H1 (cell line): ENCODE measurements around the gene PPIF. TPM values are rescaled to one million over a fixed set of nuclear protein-coding genes. Genes with fewer than 3 reads are reported as not detected.

ENCODE experiments used
- CTCF ChIA-PET: fragments of 300-600 bp; sonication (Branson Sonifier 250); formaldehyde crosslinking; loops from one replicate; lab custom pipeline; 2021; ENCODE audit not compliant: partially characterized antibody; lab: Charles Lee
- POLR2A ChIA-PET: fragments of 300-600 bp; sonication (Branson Sonifier 250); formaldehyde crosslinking; loops from one replicate; lab custom pipeline; 2021; ENCODE audit warnings: inconsistent platforms; ENCODE audit not compliant: partially characterized antibody; lab: Charles Lee
- DNase-seq, 2 experiments: peaks; one replicate each; pipeline versions ENCODE4 v3.0.0 to v3.0.0-alpha.2; 2010 to 2022; ENCODE audit warnings: low spot score in 2 of 2, low read depth in 1 of 2, mixed read lengths in 1 of 2
- FAIRE-seq: peaks from 2 replicates; lab custom pipeline; 2011; peaks lifted over from hg19 to GRCh38; lab: Jason Lieb, UNC
- H2AFZ ChIP-seq: 2 replicates; pipeline ENCODE4 v1.8.1; 2012; ENCODE audit warnings: low read length, inconsistent platforms
- H2AK5ac ChIP-seq: 2 replicates; pipeline ENCODE4 v1.6.1; 2013; ENCODE audit warnings: low read depth, low read length
- H2BK120ac ChIP-seq: replicated peaks from 2 replicates; pipeline ENCODE3; 2013; ENCODE audit warnings: low read depth, low read length, inconsistent platforms
- H2BK12ac ChIP-seq: 2 replicates; pipeline ENCODE4 v1.6.1; 2013; ENCODE audit warnings: low read depth, low read length
- H2BK15ac ChIP-seq: 2 replicates; pipeline ENCODE4 v1.6.1; 2013; ENCODE audit warnings: low read length
- H2BK20ac ChIP-seq: 2 replicates; pipeline ENCODE4 v1.6.1; 2013; ENCODE audit warnings: low read length
- H2BK5ac ChIP-seq: 2 replicates; pipeline ENCODE4 v1.6.1; 2013; ENCODE audit warnings: low read depth, low read length
- H3K14ac ChIP-seq: 2 replicates; pipeline ENCODE4 v1.6.1; 2013; ENCODE audit warnings: inconsistent platforms; ENCODE audit not compliant: insufficient read length
- H3K18ac ChIP-seq: 2 replicates; pipeline ENCODE4 v1.6.1; 2013; ENCODE audit warnings: low read length; ENCODE audit errors: extremely low read depth
- H3K23ac ChIP-seq: 2 replicates; pipeline ENCODE4 v1.6.1; 2013; ENCODE audit warnings: inconsistent platforms; ENCODE audit not compliant: insufficient read length
- H3K23me2 ChIP-seq: 2 replicates; pipeline ENCODE4 v1.6.1; 2013; ENCODE audit warnings: low read depth, low read length
- H3K27ac ChIP-seq: 2 replicates; pipeline ENCODE4 v1.6.1; 2011; ENCODE audit warnings: low read depth, low read length, inconsistent platforms
- H3K27me3 ChIP-seq, 4 experiments: replicated peaks in 1 of 4; 1 replicate in 1 of 4; 2 replicates in 3 of 4; pipeline versions ENCODE4 v1.6.1 to v1.8.1; 2011 to 2013; ENCODE audit warnings: low read length in 3 of 4, mild to moderate bottlenecking in 3 of 4, inconsistent platforms in 2 of 4, mixed read lengths in 2 of 4, moderate library complexity in 1 of 4; ENCODE audit not compliant: control insufficient read depth in 3 of 4, insufficient read depth in 3 of 4; ENCODE audit errors: extremely low read depth in 1 of 4
- H3K36me3 ChIP-seq, 4 experiments: 2 replicates each; pipeline versions ENCODE4 v1.6.1 to v1.8.1; 2011 to 2013; ENCODE audit warnings: mild to moderate bottlenecking in 4 of 4, low read length in 3 of 4, moderate library complexity in 2 of 4, control low read depth in 1 of 4, inconsistent platforms in 1 of 4; ENCODE audit not compliant: insufficient read depth in 4 of 4, control insufficient read depth in 2 of 4
- H3K4ac ChIP-seq: replicated peaks from 2 replicates; pipeline ENCODE3; 2013; ENCODE audit warnings: low read length, low read depth, mixed read lengths, inconsistent platforms; ENCODE audit not compliant: insufficient read length
- H3K4me1 ChIP-seq, 4 experiments: replicated peaks in 1 of 4; 1 replicate in 1 of 4; 2 replicates in 3 of 4; pipeline versions ENCODE4 v1.6.1 to v1.8.1; 2011 to 2013; ENCODE audit warnings: low read length in 3 of 4, inconsistent platforms in 2 of 4, mixed read lengths in 1 of 4; ENCODE audit not compliant: insufficient read depth in 4 of 4, control insufficient read depth in 3 of 4
- H3K4me2 ChIP-seq, 2 experiments: 2 replicates each; pipeline versions ENCODE4 v1.6.1 to v1.8.1; 2011 to 2013; ENCODE audit warnings: low read depth in 2 of 2, low read length in 2 of 2, control low read depth in 1 of 2, inconsistent platforms in 1 of 2, mild to moderate bottlenecking in 1 of 2; ENCODE audit not compliant: insufficient read depth in 1 of 2
- H3K4me3 ChIP-seq, 4 experiments: fragments of 200-600, 300-600 bp in 1 of 4; sonication (generic), shearing (Covaris generic), sonication (Bioruptor Twin) in 1 of 4; 2 replicates each; pipeline versions ENCODE4 v1.5.1 to v1.8.1; 2011 to 2016; ENCODE audit warnings: low read length in 4 of 4, low read depth in 3 of 4, control low read depth in 2 of 4, inconsistent platforms in 2 of 4, mild to moderate bottlenecking in 2 of 4, mixed read lengths in 1 of 4, moderate library complexity in 1 of 4; ENCODE audit not compliant: insufficient read depth in 2 of 4; ENCODE audit errors: extremely low read depth in 1 of 4
- H3K56ac ChIP-seq: replicated peaks from 2 replicates; pipeline ENCODE3; 2013; ENCODE audit warnings: low read depth, mild to moderate bottlenecking, mixed read lengths, low read length, inconsistent platforms; ENCODE audit not compliant: insufficient read length
- H3K79me1 ChIP-seq: 2 replicates; pipeline ENCODE4 v1.6.1; 2013; ENCODE audit warnings: low read depth, low read length, control low read depth
- H3K79me2 ChIP-seq, 2 experiments: 2 replicates each; pipeline versions ENCODE4 v1.6.1 to v1.8.1; 2012 to 2013; ENCODE audit warnings: low read length in 2 of 2, mild to moderate bottlenecking in 2 of 2, inconsistent platforms in 1 of 2; ENCODE audit not compliant: insufficient read depth in 2 of 2, control insufficient read depth in 1 of 2
- H3K9ac ChIP-seq, 4 experiments: replicated peaks in 1 of 4; 1 replicate in 1 of 4; 2 replicates in 3 of 4; pipeline versions ENCODE4 v1.6.1 to v1.8.1; 2011 to 2013; ENCODE audit warnings: low read depth in 3 of 4, low read length in 3 of 4, control low read depth in 2 of 4, mild to moderate bottlenecking in 2 of 4, moderate library complexity in 2 of 4, inconsistent platforms in 1 of 4; ENCODE audit errors: extremely low read depth in 1 of 4
- H3K9me3 ChIP-seq, 2 experiments: 2 replicates each; pipeline versions ENCODE4 v1.6.1 to v1.8.1; 2012 to 2013; ENCODE audit warnings: mild to moderate bottlenecking in 2 of 2, moderate library complexity in 2 of 2, control low read depth in 1 of 2, inconsistent platforms in 1 of 2, low read depth in 1 of 2, low read length in 1 of 2, mixed read lengths in 1 of 2; ENCODE audit not compliant: insufficient read depth in 2 of 2
- H4K20me1 ChIP-seq, 2 experiments: replicated peaks in 1 of 2; 2 replicates each; pipeline versions ENCODE3 to v1.8.1; 2011 to 2013; ENCODE audit warnings: inconsistent platforms in 2 of 2, low read length in 2 of 2, mild to moderate bottlenecking in 1 of 2; ENCODE audit not compliant: insufficient read depth in 2 of 2, control insufficient read depth in 1 of 2
- H4K5ac ChIP-seq: 2 replicates; pipeline ENCODE4 v1.6.1; 2013; ENCODE audit warnings: low read length, low read depth, mixed read lengths, inconsistent platforms; ENCODE audit not compliant: insufficient read length
- H4K8ac ChIP-seq: 2 replicates; pipeline ENCODE4 v1.8.0; 2013; ENCODE audit warnings: mild to moderate bottlenecking, moderate library complexity, low read length, inconsistent platforms; ENCODE audit not compliant: insufficient read depth; ENCODE audit errors: extremely low read depth
- H4K91ac ChIP-seq: replicated peaks from 2 replicates; pipeline ENCODE3; 2013; ENCODE audit warnings: low read length, mixed read lengths, inconsistent platforms; ENCODE audit not compliant: insufficient read length
- BACH1 ChIP-seq: IDR thresholded peaks from 2 replicates; pipeline ENCODE4 v1.6.1; 2012; ENCODE audit warnings: low read length, improper control_type of control experiment
- CEBPB ChIP-seq: IDR thresholded peaks from 2 replicates; pipeline ENCODE4 v1.6.1; 2012; ENCODE audit warnings: low read depth, low read length
- CREB1 ChIP-seq: IDR thresholded peaks from 2 replicates; pipeline ENCODE4 v1.6.1; 2012; ENCODE audit warnings: inconsistent platforms
- CTCF ChIP-seq, 3 experiments: IDR thresholded peaks; 1 replicate in 2 of 3; 2 replicates in 1 of 3; pipeline versions ENCODE4 v1.5.1 to v1.6.1; 2011; ENCODE audit warnings: low read length in 3 of 3, mild to moderate bottlenecking in 3 of 3, inconsistent platforms in 2 of 3, low read depth in 1 of 3, moderate library complexity in 1 of 3; ENCODE audit not compliant: insufficient read depth in 1 of 3; ENCODE audit errors: control extremely low read depth in 1 of 3
- POU5F1 ChIP-seq: IDR thresholded peaks from 2 replicates; pipeline ENCODE4 v1.6.1; 2011; ENCODE audit warnings: low read depth, mild to moderate bottlenecking, low read length, moderate library complexity
- RXRA ChIP-seq: IDR thresholded peaks from 2 replicates; pipeline ENCODE4 v1.6.1; 2011; ENCODE audit warnings: low read depth, mild to moderate bottlenecking, low read length, moderate library complexity; ENCODE audit not compliant: insufficient read depth
- TCF12 ChIP-seq: IDR thresholded peaks from 2 replicates; pipeline ENCODE4 v1.6.1; 2011; ENCODE audit warnings: low read depth, mild to moderate bottlenecking, low read length
- WGBS, 2 experiments: shearing (Covaris generic) in 1 of 2; methylation state at CpG; one replicate each; pipeline versions ENCODE4 v1.1.6 to v1.1.7; 2013 to 2015; ENCODE audit warnings: low lambda C conversion rate in 2 of 2, mixed read lengths in 2 of 2, inconsistent platforms in 1 of 2, low coverage in 1 of 2, missing lambda C conversion rate in 1 of 2; ENCODE audit not compliant: insufficient replicate concordance in 2 of 2, insufficient coverage in 1 of 2, insufficient read length in 1 of 2; ENCODE audit errors: extremely low coverage in 1 of 2, missing lambda C conversion rate in 1 of 2; 5-methylcytosine and 5-hydroxymethylcytosine counted together
- polyA plus RNA-seq, 7 experiments: library from polyadenylated mRNA; depleted of rRNA in 3 of 7; stranded (reverse) in 5 of 7; unstranded in 2 of 7; fragments of >200 nt in 5 of 7; fragments of 200-250 nt in 2 of 7; gene quantifications; 1 replicate in 5 of 7; 2 replicates in 1 of 7; 4 replicates in 1 of 7; pipeline versions ENCODE4 v1.2.1 to v1.2.3, GENCODE V29; 2011 to 2013; ENCODE audit warnings: missing spikeins in 2 of 7, mixed read lengths in 2 of 7
- total RNA-seq: library from RNA; stranded (reverse); fragmentation: NEBNext Ultra II Directional; extraction: Animal tissue kit (Norgen Biotek cat#: 25700); gene quantifications from 2 replicates; pipeline ENCODE4 v1.2.1, GENCODE V29; 2021

PPIF gene
- total and polyA plus RNA-seq, 2 of the 8 experiments (the other 6 are each of a cell fraction or from before 2014, with no cell fraction given): 70.2 to 77.6 TPM

GRCh38 chr10:79350407-79351154 lies 3.3 kb downstream of the PPIF start:
- ChIA-PET POLR2A (interaction anchor here (0.7 to 0.9 kb wide), 2 partner anchors 15 to 19 kb away, joined by 3 read pairs; no protein-coding TSS in a partner anchor), CTCF (interaction anchor here (1.0 to 1.5 kb wide), 2 partner anchors 24 to 136 kb away, joined by 4 to 7 read pairs; no protein-coding TSS in a partner anchor)
- H3K23ac ChIP-seq: no peak overlapping the region
- peaks cover 12 to 19% of the 10 kb centered on the region in 2 experiments for H4K20me1 ChIP-seq
- H3K23me2 ChIP-seq: peaks cover 8% of the 10 kb centered on the region; the same call in 1 of the 2 replicates
- H3K4me2 ChIP-seq: no peak overlapping the region
- no peaks in the 10 kb centered on the region for H3K27me3 ChIP-seq
- H3K4me1 ChIP-seq: peaks cover 0 to 13% (median 6%) of the 10 kb centered on the region in 4 experiments; a peak in 6 of 7 replicates
- H3K9me3 ChIP-seq: no peaks in the 10 kb centered on the region
- no peak overlapping the region for H3K14ac ChIP-seq
- H3K4ac ChIP-seq: no peak overlapping the region
- WGBS, 2 experiments: 93% methylated on average over 21 of the region's 21 CpGs; no CpG with 5 or more reads in 1 of the 2 experiments
- no peak overlapping the region for H2AK5ac ChIP-seq
- H3K79me2 ChIP-seq: peaks cover 0 to 11% of the 10 kb centered on the region in 2 experiments; a peak in 1 of 4 replicates
- DNase-seq: no peak
- TF ChIP-seq TCF12 (no peak), BACH1 (no peak), POU5F1 (no peak), CTCF (IDR thresholded peaks at IDR 0.05; ENCODE audit: control extremely low read depth in 1 of 3, insufficient read depth in 1 of 3, low read depth in 1 of 3, low read length in 3 of 3) (no peak), CREB1 (no peak), RXRA (no peak), CEBPB (no peak)
- no peak overlapping the region for H2BK12ac ChIP-seq
- H3K4me3 ChIP-seq: no peak overlapping the region
- H4K8ac ChIP-seq: no peak overlapping the region
- peaks cover 26 to 61% (median 44%) of the 10 kb centered on the region in 4 experiments for H3K36me3 ChIP-seq
- no peak overlapping the region for H2AFZ ChIP-seq
- FAIRE-seq: no peak
- no peak overlapping the region for H2BK5ac ChIP-seq
- H3K79me1 ChIP-seq: peaks cover 15% of the 10 kb centered on the region; the same call in 1 of the 2 replicates
- no peak overlapping the region for H2BK20ac ChIP-seq
- H3K18ac ChIP-seq: no peak overlapping the region
- no peak overlapping the region for H4K5ac ChIP-seq
- H4K91ac ChIP-seq: no peak overlapping the region
- no peak overlapping the region for H3K9ac ChIP-seq
- H3K27ac ChIP-seq: no peak overlapping the region
- H3K56ac ChIP-seq: no peak overlapping the region
- no peak overlapping the region for H2BK120ac ChIP-seq
- H2BK15ac ChIP-seq: no peak overlapping the region
